GM12891 (cell line): ENCODE data around the gene PAPOLA.

ENCODE experiments used
- POLR2A ChIP-seq: IDR thresholded peaks from 2 replicates; pipeline ENCODE4 v1.6.1; 2011; ENCODE audit warnings: low read depth, low read length, control low read depth
- POLR2AphosphoS5 ChIP-seq: IDR thresholded peaks from 2 replicates; pipeline ENCODE4 v1.6.1; 2011; ENCODE audit warnings: low read depth, low read length, control low read depth
- TAF1 ChIP-seq: IDR thresholded peaks from 2 replicates; pipeline ENCODE4 v1.6.1; 2011; ENCODE audit warnings: low read depth, low read length, control low read depth

- TF ChIP-seq POLR2A = no peak
- TF ChIP-seq POLR2AphosphoS5 = no peak
- TF ChIP-seq TAF1 = no peak
Measured at GRCh38 chr14:96508900-96509299, 6.7 kb downstream of the PAPOLA start.
